Calu3 (cell line): ENCODE results near the gene CDYL. TPM values are rescaled to one million over a fixed set of nuclear protein-coding genes. Genes with fewer than 3 reads are reported as not detected.
"Not testable (repeated sequence)": the region's sequence is repeated elsewhere in the genome, so short reads cannot be mapped to it uniquely, and the experiment has no call there.

Experiments used
- BruUV-seq: library from RNA; stranded (reverse); fragments of 400-500 nt; replicated peaks from 2 replicates; lab custom pipeline; 2021; lab: Mats Ljungman, UMichigan
- CTCF ChIA-PET: fragments of 300-600 bp; sonication (Branson Sonifier 250); formaldehyde crosslinking; loops from one replicate; lab custom pipeline; 2022; ENCODE audit warnings: antibody characterized with exemption; lab: Charles Lee
- DNase-seq: peaks from one replicate; pipeline ENCODE4 v3.0.0; 2022
- H3K27ac Mint-ChIP-seq: one replicate; pipeline ENCODE4 v1.8.0; 2022; ENCODE audit warnings: mixed read lengths; ENCODE audit not compliant: unreplicated experiment
- H3K27me3 Mint-ChIP-seq: one replicate; pipeline ENCODE4 v1.8.0; 2022; ENCODE audit warnings: mixed read lengths; ENCODE audit not compliant: unreplicated experiment
- H3K36me3 Mint-ChIP-seq: one replicate; pipeline ENCODE4 v1.8.0; 2022; ENCODE audit warnings: mild to moderate bottlenecking, moderate library complexity, mixed read lengths; ENCODE audit not compliant: insufficient read depth, unreplicated experiment
- H3K4me1 Mint-ChIP-seq: one replicate; pipeline ENCODE4 v1.8.0; 2022; ENCODE audit warnings: mild to moderate bottlenecking, low read depth, mixed read lengths; ENCODE audit not compliant: unreplicated experiment
- H3K4me3 Mint-ChIP-seq: one replicate; pipeline ENCODE4 v1.8.0; 2022; ENCODE audit warnings: mild to moderate bottlenecking, low read depth, moderate library complexity, mixed read lengths; ENCODE audit not compliant: unreplicated experiment
- H3K9me3 Mint-ChIP-seq: one replicate; pipeline ENCODE4 v1.8.0; 2022; ENCODE audit warnings: low read depth, mixed read lengths; ENCODE audit not compliant: unreplicated experiment
- CTCF ChIP-seq: fragments of 200-600 bp; IDR thresholded peaks from one replicate; pipeline ENCODE4 v1.8.0; 2022; ENCODE audit warnings: antibody characterized with exemption; ENCODE audit not compliant: unreplicated experiment
- intact Hi-C: fragments of 100-400 bp; cut with micrococcal nuclease; formaldehyde crosslinking; loops from one replicate; pipeline ENCODE4 v1.10.0; 2022; ENCODE audit not compliant: unreplicated experiment
- total RNA-seq: library from RNA; stranded (reverse); gene quantifications from 2 replicates; pipeline ENCODE4 v1.2.3, GENCODE V29; 2022

CDYL gene
- total RNA-seq, 1 experiment from 2014 or later = 48.9 TPM

GRCh38 chr6:4829089-4829488, 52.9 kb downstream of the CDYL start:
- DNase-seq = no peak
- Mint-ChIP-seq H3K36me3 (no peaks in the 10 kb centered on the region), H3K4me1 (peaks cover 8% of the 10 kb centered on the region), H3K27me3 (no peaks in the 10 kb centered on the region), H3K9me3 (peaks cover 14% of the 10 kb centered on the region), H3K27ac (no peak overlapping the region), H3K4me3 (no peak overlapping the region)
- no peak for TF ChIP-seq CTCF
- intact Hi-C loops = no loop called here
- BruUV-seq = no TSS peak
- CTCF ChIA-PET = no interaction called here

GRCh38 chr6:4835540-4835939, 59.3 kb downstream of the CDYL start:
- not testable (repeated sequence) for BruUV-seq

GRCh38 chr6:4840169-4840568, 64.0 kb downstream of the CDYL start:
- Mint-ChIP-seq H3K4me3 (no peak overlapping the region), H3K27me3 (no peaks in the 10 kb centered on the region), H3K9me3 (peaks cover 8% of the 10 kb centered on the region), H3K36me3 (peaks cover 5% of the 10 kb centered on the region), H3K27ac (no peak overlapping the region), H3K4me1 (no peaks in the 10 kb centered on the region)
- no peak for TF ChIP-seq CTCF
- no TSS peak for BruUV-seq
- CTCF ChIA-PET = no interaction called here
- intact Hi-C loops = no loop called here
- no peak for DNase-seq

More at GRCh38 chr6:4835540-4835939, 59.3 kb downstream of the CDYL start:
- H3K9me3 Mint-ChIP-seq, H3K36me3 Mint-ChIP-seq, DNase-seq, H3K4me1 Mint-ChIP-seq, intact Hi-C loops, H3K27ac Mint-ChIP-seq, CTCF ChIA-PET, H3K27me3 Mint-ChIP-seq, H3K4me3 Mint-ChIP-seq: not testable (repeated sequence)

DNA sequence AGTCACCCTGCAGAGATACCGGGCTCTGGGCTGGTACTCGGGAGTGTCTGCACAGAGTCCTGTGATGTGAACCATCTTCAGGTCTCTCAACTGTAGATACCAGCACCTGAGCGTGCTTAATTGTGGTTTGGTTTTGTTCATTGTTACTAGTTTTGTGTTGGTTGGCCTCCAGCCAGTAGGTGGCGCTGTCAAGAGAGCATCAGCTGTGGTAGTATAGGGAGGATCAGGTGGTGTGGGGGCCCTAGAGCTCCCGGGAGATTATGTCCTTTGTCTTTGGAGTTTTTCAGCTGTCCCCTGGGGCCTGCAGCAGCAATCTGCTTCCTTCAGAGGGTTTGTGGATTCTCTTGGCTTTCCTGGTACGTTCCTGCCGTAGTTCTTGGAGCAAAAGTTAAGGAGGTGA, 67.9 kb downstream of the CDYL start:
- no peak for DNase-seq
- Mint-ChIP-seq H3K27ac (no peak overlapping the region), H3K4me3 (no peak overlapping the region), H3K27me3 (no peaks in the 10 kb centered on the region), H3K36me3 (peaks cover 5% of the 10 kb centered on the region), H3K9me3 (peaks cover 5% of the 10 kb centered on the region), H3K4me1 (peaks cover 18% of the 10 kb centered on the region)
- TF ChIP-seq CTCF = no peak
- BruUV-seq = no TSS peak
- CTCF ChIA-PET = no interaction called here
- intact Hi-C loops = no loop called here

DNA sequence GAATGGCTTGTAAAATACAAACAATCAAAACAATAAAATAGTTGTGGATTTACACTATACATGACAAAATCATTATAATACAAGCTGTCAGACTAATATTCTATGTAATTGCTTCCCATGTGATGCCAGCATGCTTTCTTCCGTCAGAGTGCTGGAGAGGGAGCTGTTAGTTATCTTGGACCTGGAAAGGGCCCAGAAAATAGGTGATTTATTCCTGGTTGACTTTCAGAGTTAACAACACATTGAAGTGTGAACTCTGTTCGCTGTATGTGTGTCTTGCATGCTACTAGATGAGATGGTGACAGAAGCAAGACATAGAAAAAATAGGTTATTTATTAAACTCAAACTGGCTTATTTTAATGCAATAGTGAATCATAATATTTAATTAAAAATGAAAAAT, 70.2 kb downstream of the CDYL start:
- H3K27ac Mint-ChIP-seq = no peak overlapping the region

More for the DNA sequence above, 70.2 kb downstream of the CDYL start:
- CTCF ChIA-PET = no interaction called here
- Mint-ChIP-seq H3K27me3 (no peaks in the 10 kb centered on the region), H3K4me1 (peaks cover 21% of the 10 kb centered on the region), H3K4me3 (no peak overlapping the region), H3K9me3 (peaks cover 3% of the 10 kb centered on the region), H3K36me3 (no peaks in the 10 kb centered on the region)
- TF ChIP-seq CTCF = no peak
- no peak for DNase-seq
- BruUV-seq = no TSS peak
- intact Hi-C loops = loop anchor here (5.0 kb wide), 1 partner anchor 34 kb away; no protein-coding TSS in a partner anchor
